HepG2 (cell line): ENCODE data around the gene C5orf15.

Experiments
- IRF1 ChIP-seq: sonication (generic); formaldehyde crosslinking; IDR thresholded peaks from 2 replicates; pipeline ENCODE4 v1.4.0; 2020; ENCODE audit warnings: low read depth, mild to moderate bottlenecking, missing genetic modification reagents
- NFYB ChIP-seq: sonication (generic); formaldehyde crosslinking; IDR thresholded peaks from 2 replicates; pipeline ENCODE4 v1.4.0; 2020; ENCODE audit warnings: missing genetic modification reagents
- SIN3A ChIP-seq: IDR thresholded peaks from 2 replicates; pipeline ENCODE4 v1.6.1; 2011; ENCODE audit warnings: low read depth, mild to moderate bottlenecking, control low read depth, low read length, borderline replicate concordance

- TF ChIP-seq SIN3A (no peak), NFYB (CRISPR knock-in tag) (no peak), IRF1 (CRISPR knock-in tag) (no peak)
These were observed 9.4 kb upstream of the C5orf15 start for GRCh38 chr5:133977858-133978257.
